ENCODE results near the gene CTNNA3.

DNA sequence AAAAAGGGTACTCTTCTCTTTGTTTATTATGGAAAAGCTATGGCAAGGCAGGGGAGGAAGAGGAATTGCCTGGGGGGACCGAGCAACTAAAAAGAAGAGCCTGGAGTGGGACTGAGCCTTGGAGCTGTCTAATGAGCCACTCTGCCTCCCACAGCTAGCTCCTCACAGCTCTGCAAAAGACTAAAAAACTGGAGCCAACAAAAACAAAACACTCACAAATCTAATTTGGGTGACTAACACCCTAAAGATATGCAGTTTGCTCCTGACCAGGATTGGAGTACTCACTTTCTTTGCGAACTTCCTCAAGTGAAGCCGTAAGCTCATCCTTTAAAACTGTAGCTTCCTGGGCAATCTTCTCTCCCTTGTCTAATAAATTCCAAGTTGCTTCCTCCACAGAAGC, 89.4 kb downstream of the CTNNA3 start:
- no peak for TF ChIP-seq CTCF (IDR thresholded peaks at IDR 0.05)
- TF ChIP-seq POLR2A (IDR thresholded peaks at IDR 0.05), result no peak
